Tibial nerve (tissue), 4 donors: ENCODE measurements around the gene FREY1. TPM values are rescaled to one million over a fixed set of nuclear protein-coding genes. Genes with fewer than 3 reads are reported as not detected.
A peak's percentile ranks its signal among the peaks of the same experiment; 100 is the strongest.

Experiments used
- DNase-seq, 2 donors: peaks; one replicate each; pipeline ENCODE4 v3.0.0-alpha.2; 2019; ENCODE audit warnings: low spot score in 2 of 2
- H3K27ac ChIP-seq, 4 donors: fragments of 200-600 bp; sonication (generic) in 3 of 4; one replicate each; pipeline ENCODE4 v1.5.1; 2017 to 2019; ENCODE audit warnings: mild to moderate bottlenecking in 1 of 4
- H3K27me3 ChIP-seq, 2 donors: fragments of 200-600 bp; sonication (generic) in 1 of 2; one replicate each; pipeline versions ENCODE4 v1.5.1 to v1.6.0; 2017 to 2019
- H3K36me3 ChIP-seq, 3 donors: fragments of 200-600 bp; sonication (generic); one replicate each; pipeline ENCODE4 v1.5.1; 2018 to 2019
- H3K4me1 ChIP-seq, 4 donors: fragments of 200-600 bp; sonication (generic) in 3 of 4; one replicate each; pipeline ENCODE4 v1.5.1; 2017 to 2019
- H3K4me3 ChIP-seq, 4 donors: fragments of 200-600 bp; sonication (generic) in 3 of 4; one replicate each; pipeline ENCODE4 v1.5.1; 2017 to 2019; ENCODE audit warnings: mild to moderate bottlenecking in 1 of 4, moderate library complexity in 1 of 4
- H3K9me3 ChIP-seq, 4 donors: fragments of 200-600 bp; sonication (generic) in 3 of 4; one replicate each; pipeline ENCODE4 v1.5.1; 2017 to 2019
- CTCF ChIP-seq, 5 experiments: fragments of 200-600 bp in 3 of 5; fragments of 450-650 bp in 2 of 5; sonication (generic) in 3 of 5; IDR thresholded peaks; one replicate each; pipeline ENCODE4 v1.5.1; 2016 to 2019; ENCODE audit warnings: antibody characterized with exemption in 5 of 5, mild to moderate bottlenecking in 3 of 5, moderate library complexity in 2 of 5
- EP300 ChIP-seq, 2 donors: sonication (generic); formaldehyde crosslinking; IDR thresholded peaks; one replicate each; pipeline ENCODE4 v1.6.1; 2017; ENCODE audit warnings: antibody characterized with exemption in 2 of 2, mild to moderate bottlenecking in 1 of 2
- POLR2A ChIP-seq, 2 donors: fragments of 450-650 bp; IDR thresholded peaks; one replicate each; pipeline ENCODE4 v1.6.1; 2017; ENCODE audit warnings: antibody characterized with exemption in 2 of 2, mild to moderate bottlenecking in 2 of 2, moderate library complexity in 2 of 2
- WGBS, 2 donors: methylation state at CpG; one replicate each; pipeline ENCODE4 v1.1.5; 2018; 5-methylcytosine and 5-hydroxymethylcytosine counted together
- total RNA-seq, 4 donors: library from RNA; depleted of rRNA; stranded (reverse); fragments of >200 nt; gene quantifications; one replicate each; pipeline ENCODE4 v1.1.0, GENCODE V29; 2016

The FREY1 gene
- total RNA-seq, 4 donors from 2014 or later = 1.0 to 7.2 TPM; not detected in 2

DNA sequence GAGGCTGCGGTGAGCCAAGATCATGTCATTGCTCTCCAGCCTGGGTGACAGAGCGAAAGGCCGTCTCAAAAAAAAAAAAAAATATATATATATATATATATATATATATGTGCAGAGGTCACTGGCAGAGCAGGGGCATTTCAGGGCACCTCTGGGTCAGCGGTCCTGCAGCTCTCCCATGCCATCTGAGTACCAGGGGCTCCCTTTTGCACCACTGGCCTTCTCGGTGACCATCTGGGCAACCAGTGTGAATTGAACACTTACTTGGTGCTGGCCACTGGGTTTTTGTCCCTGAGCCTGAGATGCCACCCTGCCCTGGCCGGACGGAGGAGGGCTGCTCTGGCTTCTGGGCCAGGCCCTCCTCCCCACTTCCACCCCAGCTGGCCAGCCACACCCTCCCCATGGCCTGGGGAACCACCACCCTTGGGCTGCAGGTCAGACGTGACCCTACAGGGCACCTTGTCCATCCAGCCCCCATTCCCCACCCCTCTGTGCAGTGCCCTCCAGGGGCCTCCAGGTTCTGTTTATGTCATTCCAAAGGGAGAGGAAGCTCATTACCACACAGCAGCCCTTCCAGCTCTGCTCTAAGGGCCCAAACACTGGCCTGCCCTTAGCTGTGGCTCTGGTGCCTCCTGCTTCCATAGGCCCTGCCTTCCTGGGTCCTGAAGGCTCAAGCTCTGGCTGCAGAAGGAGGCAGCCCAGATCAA is 11.4 kb downstream of the FREY1 start:
- H3K27ac ChIP-seq = peak overlapping the region in 3 of 4 donors; percentile 34 to 90 (median 70)
- peaks cover 0 to 51% (median 11%) of the 10 kb centered on the region in 4 donors for H3K4me1 ChIP-seq
- H3K36me3 ChIP-seq = no peaks in the 10 kb centered on the region
- no peak overlapping the region for H3K4me3 ChIP-seq
- no peak for TF ChIP-seq POLR2A (IDR thresholded peaks at IDR 0.05)
- no peak for TF ChIP-seq CTCF (IDR thresholded peaks at IDR 0.05)
- TF ChIP-seq EP300 (IDR thresholded peaks at IDR 0.05) = no peak
- 76 to 88% methylated on average over 8 of the region's 8 CpGs for WGBS, 2 donors
- no peaks in the 10 kb centered on the region for H3K27me3 ChIP-seq
- H3K9me3 ChIP-seq = no peaks in the 10 kb centered on the region
- no peak for DNase-seq

DNA sequence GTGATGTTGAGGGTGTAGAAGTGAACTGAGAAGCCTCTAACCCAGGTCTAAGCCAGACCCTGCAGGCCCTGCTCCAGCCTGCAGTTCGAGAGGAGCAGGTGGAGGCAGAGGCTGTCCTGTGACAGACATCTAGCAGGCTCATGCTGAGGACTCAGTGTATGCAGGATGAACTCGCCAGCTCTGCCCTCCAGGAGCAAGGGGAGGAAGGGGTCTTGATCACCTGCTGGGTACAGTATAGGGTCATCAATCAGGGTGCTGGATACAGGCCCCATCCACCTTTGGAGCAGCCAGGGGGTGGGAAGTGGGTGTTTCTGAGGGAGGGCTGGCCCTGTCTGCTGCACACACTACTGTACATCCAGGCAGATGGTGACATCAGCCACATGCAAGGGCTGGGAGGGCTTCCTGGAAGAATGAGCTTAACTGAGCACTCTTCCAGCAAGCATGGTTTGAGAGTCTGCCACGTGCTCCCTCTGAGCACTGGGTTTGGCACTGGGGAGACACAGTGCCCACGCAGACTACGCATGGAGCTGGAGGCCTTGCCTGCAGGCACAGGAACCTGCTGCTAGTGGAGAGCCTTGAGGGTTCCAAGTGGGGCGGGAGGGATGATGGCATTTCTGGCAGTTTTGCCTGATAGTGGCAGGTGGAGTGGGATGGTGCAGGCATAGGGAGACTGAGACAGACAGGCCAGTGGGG is 12.4 kb downstream of the FREY1 start:
- H3K36me3 ChIP-seq = no peaks in the 10 kb centered on the region
- H3K27me3 ChIP-seq = no peaks in the 10 kb centered on the region
- TF ChIP-seq CTCF (IDR thresholded peaks at IDR 0.05) (no peak), EP300 (IDR thresholded peaks at IDR 0.05) (peak in 1 of 2 donors; percentile 13)
- no peak for DNase-seq
- WGBS, 2 donors = 81 to 86% methylated on average over 6 of the region's 6 CpGs
- no peaks in the 10 kb centered on the region for H3K9me3 ChIP-seq
- H3K4me1 ChIP-seq = peaks cover 0 to 45% (median 8%) of the 10 kb centered on the region in 4 donors
- peak overlapping the region; percentile 32 to 90 (median 54) for H3K27ac ChIP-seq
- H3K4me3 ChIP-seq = no peak overlapping the region

- DNase-seq = no peak
- no peaks in the 10 kb centered on the region for H3K36me3 ChIP-seq
- peaks cover 0 to 27% (median 0%) of the 10 kb centered on the region in 4 donors for H3K4me1 ChIP-seq
- no peaks in the 10 kb centered on the region for H3K9me3 ChIP-seq
- 53 to 62% methylated on average over 5 of the region's 5 CpGs for WGBS, 2 donors
- H3K27ac ChIP-seq = peak overlapping the region in 3 of 4 donors; percentile 69 to 90 (median 76)
- H3K4me3 ChIP-seq = peak overlapping the region in 1 of 4 donors; percentile 5
- TF ChIP-seq EP300 (IDR thresholded peaks at IDR 0.05) = no peak
- TF ChIP-seq POLR2A (IDR thresholded peaks at IDR 0.05) = peak in 1 of 2 donors; percentile 8
- no peak for TF ChIP-seq CTCF (IDR thresholded peaks at IDR 0.05)
- no peaks in the 10 kb centered on the region for H3K27me3 ChIP-seq
Measured at GRCh38 chr11:45892856-45893255, 14.2 kb downstream of the FREY1 start.

GRCh38 chr11:45890886-45891550 is 16.1 kb downstream of the FREY1 start:
- WGBS, 2 donors = 72 to 83% methylated on average over 9 of the region's 9 CpGs
- H3K4me1 ChIP-seq = peaks cover 0 to 25% (median under 1%) of the 10 kb centered on the region in 4 donors
- peaks cover 0 to 1% of the 10 kb centered on the region in 2 donors for H3K27me3 ChIP-seq
- TF ChIP-seq EP300 (IDR thresholded peaks at IDR 0.05) (no peak), CTCF (IDR thresholded peaks at IDR 0.05) (no peak), POLR2A (IDR thresholded peaks at IDR 0.05) (no peak)
- H3K4me3 ChIP-seq = no peak overlapping the region
- H3K9me3 ChIP-seq = no peaks in the 10 kb centered on the region
- no peak for DNase-seq
- H3K36me3 ChIP-seq = no peaks in the 10 kb centered on the region
- H3K27ac ChIP-seq = peak overlapping the region in 3 of 4 donors; percentile 69 to 90 (median 76)
